Osteoblast (primary cell): ENCODE data around the gene CTNNAL1. TPM values are rescaled to one million over a fixed set of nuclear protein-coding genes. Genes with fewer than 3 reads are reported as not detected.

Experiments
- DNase-seq: peaks from one replicate; pipeline ENCODE4 v3.0.0; 2011; ENCODE audit warnings: low spot score, mixed read lengths; ENCODE audit not compliant: insufficient read length; ENCODE audit errors: missing footprints
- H2AFZ ChIP-seq: 2 replicates; pipeline ENCODE4 v1.6.0; 2011; ENCODE audit warnings: mild to moderate bottlenecking, low read length
- H3K27ac ChIP-seq: 2 replicates; pipeline ENCODE4 v1.5.1; 2011; ENCODE audit warnings: mild to moderate bottlenecking, low read depth, low read length, moderate library complexity
- H3K27me3 ChIP-seq: 2 replicates; pipeline ENCODE4 v1.6.0; 2012; ENCODE audit warnings: mild to moderate bottlenecking, control low read depth, inconsistent platforms, low read length, moderate library complexity; ENCODE audit not compliant: insufficient read depth
- H3K36me3 ChIP-seq: 2 replicates; pipeline ENCODE4 v1.5.1; 2011; ENCODE audit warnings: mild to moderate bottlenecking, low read length, control low read depth, moderate library complexity; ENCODE audit not compliant: insufficient read depth
- H3K4me1 ChIP-seq: 2 replicates; pipeline ENCODE4 v1.5.1; 2011; ENCODE audit warnings: mild to moderate bottlenecking, low read length, control low read depth, moderate library complexity; ENCODE audit not compliant: insufficient read depth
- H3K4me2 ChIP-seq: 2 replicates; pipeline ENCODE4 v1.6.0; 2011; ENCODE audit warnings: mild to moderate bottlenecking, low read length; ENCODE audit not compliant: insufficient read depth
- H3K4me3 ChIP-seq: fragments of 200-600 bp; sonication (generic); 3 replicates; pipeline ENCODE4 v1.5.1; 2012; ENCODE audit warnings: mild to moderate bottlenecking, low read length, inconsistent platforms; ENCODE audit not compliant: insufficient read depth
- H3K79me2 ChIP-seq: 2 replicates; pipeline ENCODE4 v1.6.0; 2012; ENCODE audit warnings: mild to moderate bottlenecking, low read length, control low read depth, inconsistent platforms; ENCODE audit not compliant: insufficient read depth
- H3K9me3 ChIP-seq: 2 replicates; pipeline ENCODE4 v1.5.1; 2011; ENCODE audit warnings: low read depth, low read length, control low read depth
- H4K20me1 ChIP-seq: 2 replicates; pipeline ENCODE4 v1.6.0; 2012; ENCODE audit warnings: mild to moderate bottlenecking, low read length, control low read depth; ENCODE audit not compliant: insufficient read depth
- CTCF ChIP-seq: IDR thresholded peaks from 2 replicates; pipeline ENCODE4 v1.5.1; 2011; ENCODE audit warnings: mild to moderate bottlenecking, low read depth, low read length, moderate library complexity; ENCODE audit errors: extremely low read depth
- total RNA-seq: library from RNA; depleted of rRNA; stranded (reverse); fragments of >200 nt; gene quantifications from 2 replicates; pipeline ENCODE4 v1.2.3, GENCODE V29; 2012

CTNNAL1 gene
- total RNA-seq, 1 donor: 118 TPM

- no peaks in the 10 kb centered on the region for H4K20me1 ChIP-seq
- no peaks in the 10 kb centered on the region for H3K9me3 ChIP-seq
- H3K27me3 ChIP-seq: no peaks in the 10 kb centered on the region
- no peak overlapping the region for H3K4me3 ChIP-seq
- no peak overlapping the region for H3K4me2 ChIP-seq
- no peak overlapping the region for H2AFZ ChIP-seq
- peaks cover 17% of the 10 kb centered on the region for H3K4me1 ChIP-seq
- TF ChIP-seq CTCF: no peak
- no peak overlapping the region for H3K27ac ChIP-seq
- H3K36me3 ChIP-seq: peaks cover 18% of the 10 kb centered on the region
- peaks cover 12% of the 10 kb centered on the region for H3K79me2 ChIP-seq
- DNase-seq: no peak
Measured at GRCh38 chr9:109030426-109030825, 17.1 kb upstream of the CTNNAL1 start.

GRCh38 chr9:109028457-109028856 is 15.2 kb upstream of the CTNNAL1 start:
- Histone ChIP-seq H3K4me2 (no peak overlapping the region), H3K4me3 (no peak overlapping the region), H2AFZ (no peak overlapping the region), H3K9me3 (no peaks in the 10 kb centered on the region), H4K20me1 (no peaks in the 10 kb centered on the region), H3K4me1 (peaks cover 4% of the 10 kb centered on the region), H3K27me3 (no peaks in the 10 kb centered on the region), H3K36me3 (peaks cover 14% of the 10 kb centered on the region), H3K79me2 (peaks cover 7% of the 10 kb centered on the region), H3K27ac (no peak overlapping the region)
- no peak for DNase-seq
- no peak for TF ChIP-seq CTCF

GRCh38 chr9:109027176-109027575 is 13.9 kb upstream of the CTNNAL1 start:
- peaks cover 4% of the 10 kb centered on the region for H3K4me1 ChIP-seq
- H2AFZ ChIP-seq: no peak overlapping the region
- no peak overlapping the region for H3K4me2 ChIP-seq
- H3K4me3 ChIP-seq: no peak overlapping the region
- no peak overlapping the region for H3K27ac ChIP-seq
- no peaks in the 10 kb centered on the region for H3K27me3 ChIP-seq
- no peaks in the 10 kb centered on the region for H3K9me3 ChIP-seq
- H4K20me1 ChIP-seq: no peaks in the 10 kb centered on the region
- peaks cover 2% of the 10 kb centered on the region for H3K79me2 ChIP-seq
- no peak for DNase-seq
- H3K36me3 ChIP-seq: peaks cover 4% of the 10 kb centered on the region
- no peak for TF ChIP-seq CTCF

- Histone ChIP-seq H3K27me3 (no peaks in the 10 kb centered on the region), H2AFZ (no peak overlapping the region), H4K20me1 (no peaks in the 10 kb centered on the region), H3K36me3 (no peaks in the 10 kb centered on the region), H3K79me2 (peaks cover 2% of the 10 kb centered on the region), H3K27ac (no peak overlapping the region), H3K4me3 (no peak overlapping the region), H3K4me2 (no peak overlapping the region), H3K4me1 (peaks cover 1% of the 10 kb centered on the region), H3K9me3 (no peaks in the 10 kb centered on the region)
- no peak for TF ChIP-seq CTCF
- no peak for DNase-seq
Measured at GRCh38 chr9:109026306-109026705, 13.0 kb upstream of the CTNNAL1 start.
